CD4-positive, alpha-beta T cell treated with Interleukin-4 for 1 hour (primary cell): ENCODE measurements around the gene ZNF469.
"Not testable (repeated sequence)": the region's sequence is repeated elsewhere in the genome, so short reads cannot be mapped to it uniquely, and the experiment has no call there.

Source experiments
- DNase-seq, 2 donors: peaks; one replicate each; pipeline ENCODE4 v3.0.0-alpha.2; 2020 to 2022

ZNF469 gene

DNA sequence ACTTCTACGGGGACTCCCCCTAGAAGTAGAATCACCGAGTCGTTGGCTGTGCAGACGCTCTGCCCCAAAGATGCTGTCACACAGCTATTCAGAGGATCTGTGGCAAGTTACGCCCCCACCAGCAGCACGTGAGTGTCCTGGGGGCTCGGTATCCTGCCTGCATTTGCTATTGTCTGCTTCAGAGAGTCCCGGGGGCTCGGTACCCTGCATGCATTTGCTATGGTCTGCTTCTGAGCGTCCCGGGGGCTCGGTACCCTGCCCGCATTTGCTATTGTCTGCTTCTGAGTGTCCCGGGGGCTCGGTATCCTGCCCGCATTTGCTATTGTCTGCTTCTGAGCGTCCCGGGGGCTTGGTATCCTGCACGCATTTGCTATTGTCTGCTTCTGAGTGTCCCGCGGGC, 23.8 kb upstream of the ZNF469 start:
- no peak for DNase-seq

GRCh38 chr16:88360401-88360800, 22.4 kb upstream of the ZNF469 start:
- not testable (repeated sequence) for DNase-seq

DNA sequence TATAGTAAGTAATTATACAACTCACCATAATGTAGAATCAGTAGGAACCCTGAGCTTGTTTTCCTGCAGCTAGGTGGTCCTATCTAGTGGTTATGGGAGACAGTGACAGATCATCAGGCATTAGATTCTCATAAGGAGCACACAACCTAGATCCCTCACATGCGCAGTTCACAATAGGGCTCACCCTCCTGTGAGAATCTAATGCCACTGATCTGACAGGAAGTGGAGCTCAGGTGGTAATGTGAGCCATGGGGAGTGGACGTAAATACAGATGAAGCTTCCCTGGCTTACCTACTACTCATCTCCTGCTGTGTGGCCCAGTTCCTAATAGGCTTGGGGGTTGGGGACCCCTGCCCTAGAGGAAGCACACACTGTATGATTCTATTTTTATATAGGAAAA, 21.8 kb upstream of the ZNF469 start:
- DNase-seq, result no peak

DNA sequence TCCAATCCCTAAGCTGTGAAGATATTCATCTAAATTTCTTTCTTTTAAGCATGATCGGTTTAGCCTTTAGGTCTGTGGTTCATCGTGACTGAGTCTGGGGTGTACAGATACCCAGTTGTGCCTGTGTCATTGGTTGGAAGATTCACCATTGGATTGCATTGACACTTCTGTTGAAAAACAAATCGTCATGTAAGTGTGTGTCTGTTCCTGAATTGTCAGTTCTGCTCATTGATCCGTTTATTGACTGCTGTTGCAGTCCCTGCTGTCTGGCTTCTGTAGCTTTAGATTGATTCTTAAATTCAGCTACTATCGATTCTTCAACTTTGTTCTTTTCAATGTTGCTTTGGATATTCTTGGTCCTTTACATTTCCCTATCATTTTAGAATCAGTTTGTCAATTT, 21.0 kb upstream of the ZNF469 start:
- no peak for DNase-seq

- no peak for DNase-seq
Measured at GRCh38 chr16:88363239-88363891, 19.4 kb upstream of the ZNF469 start.

DNA sequence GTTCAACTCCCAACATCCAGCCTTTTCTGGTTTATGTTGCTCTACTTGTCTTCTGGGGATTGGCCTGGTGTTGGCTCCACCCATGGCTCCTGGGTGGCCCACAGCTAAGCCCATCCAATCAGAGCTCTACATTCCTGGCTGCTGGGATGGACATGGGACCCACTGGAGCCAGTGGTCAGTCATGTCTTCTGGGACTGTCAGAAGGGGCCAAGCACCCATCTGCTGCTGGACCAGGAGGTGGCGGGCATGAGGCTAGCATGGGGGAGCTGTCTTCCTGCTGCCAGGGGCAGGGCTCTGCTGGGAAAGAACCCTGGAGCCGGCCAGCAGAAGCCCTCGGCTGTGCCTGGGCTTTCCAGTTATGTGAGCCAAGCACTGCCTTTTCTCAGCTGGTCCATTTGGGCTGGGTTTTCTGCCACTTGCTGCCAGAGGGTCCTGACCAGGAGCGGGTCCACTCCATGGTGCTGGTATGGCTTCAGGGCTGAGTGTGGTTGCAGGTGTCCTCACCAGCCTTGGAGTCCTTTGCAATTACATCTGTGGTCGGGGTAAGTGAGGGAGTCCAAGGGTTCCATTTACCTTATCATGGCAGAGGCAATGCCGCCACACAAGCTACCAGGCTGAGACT, 17.4 kb upstream of the ZNF469 start:
- DNase-seq, result no peak

DNA sequence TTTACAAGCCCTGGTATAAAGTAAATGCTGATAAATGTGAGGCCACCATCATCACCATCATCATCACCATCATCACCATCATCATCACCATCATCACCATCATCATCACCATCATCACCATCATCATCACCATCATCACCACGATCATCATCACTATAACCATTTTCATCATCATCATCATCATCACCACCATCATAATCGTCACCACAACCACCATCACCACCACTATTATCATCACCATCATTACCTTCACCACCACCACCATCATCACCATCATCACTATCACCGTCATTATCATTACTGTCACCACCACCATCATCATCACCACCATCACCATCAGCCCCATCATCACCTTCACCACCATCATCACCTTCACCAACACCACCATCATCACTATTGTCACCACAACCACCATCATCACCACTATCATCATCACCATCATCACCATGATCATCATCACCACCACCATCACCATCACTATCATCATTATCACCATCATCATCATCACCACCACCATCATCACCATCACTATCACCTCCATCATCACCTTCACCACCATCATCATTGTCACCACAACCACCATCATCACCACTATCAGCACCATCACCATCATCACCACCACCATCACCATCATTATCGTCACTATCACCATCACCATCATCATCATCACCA, 16.6 kb upstream of the ZNF469 start:
- no peak for DNase-seq

- no peak for DNase-seq
Measured at GRCh38 chr16:88366704-88367047, 16.1 kb upstream of the ZNF469 start.

- DNase-seq, result no peak
Measured at GRCh38 chr16:88367560-88367959, 15.2 kb upstream of the ZNF469 start.

GRCh38 chr16:88368036-88368435, 14.7 kb upstream of the ZNF469 start:
- no peak for DNase-seq

GRCh38 chr16:88368994-88369393, 13.8 kb upstream of the ZNF469 start:
- no peak for DNase-seq

DNA sequence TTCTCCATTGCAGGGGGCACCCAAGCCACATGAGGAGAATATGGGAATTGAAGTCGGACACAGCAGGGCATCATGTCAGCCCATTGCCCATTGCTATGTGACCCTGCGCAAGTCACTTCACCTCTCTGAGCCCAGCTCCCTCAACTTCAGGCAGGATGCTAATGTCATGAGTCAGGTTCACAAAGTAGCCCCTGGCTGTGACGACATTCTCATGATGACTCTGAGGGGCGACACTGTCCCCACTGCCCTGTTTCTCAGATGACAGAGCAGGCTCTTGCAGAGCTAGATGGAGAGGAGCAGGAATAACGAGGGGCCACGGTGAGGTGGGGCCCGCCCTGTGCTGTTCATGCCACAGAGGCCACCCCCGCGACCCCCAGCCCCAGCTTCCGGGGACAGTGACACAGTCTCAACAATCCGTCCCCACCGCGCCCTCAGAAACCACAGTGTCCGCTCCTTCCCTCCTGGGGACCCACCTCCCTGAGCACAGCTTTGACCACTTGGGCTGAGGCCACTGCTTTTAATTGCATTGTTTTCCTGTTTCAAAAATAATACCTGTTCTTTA, 13.2 kb upstream of the ZNF469 start:
- DNase-seq, result no peak

DNA sequence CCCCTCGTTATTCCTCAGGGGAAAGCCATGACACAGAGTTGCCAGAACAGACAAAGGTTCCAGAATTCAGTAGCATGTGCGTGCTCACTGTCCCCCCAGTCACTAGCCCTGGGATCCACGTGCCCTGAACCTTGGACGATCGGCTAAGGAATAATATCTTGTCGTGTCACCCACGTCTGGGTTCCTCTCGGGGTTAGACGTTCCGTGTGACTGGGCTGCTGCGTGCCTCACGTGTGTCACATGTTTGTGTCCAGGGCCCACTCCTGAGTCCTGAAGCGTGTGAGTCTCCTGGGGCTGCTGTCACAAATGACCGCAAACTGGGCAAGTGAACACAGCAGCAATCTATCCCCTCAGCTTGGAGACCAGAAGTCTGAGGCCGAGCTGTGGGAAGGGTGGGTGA, 12.4 kb upstream of the ZNF469 start:
- no peak for DNase-seq

DNA sequence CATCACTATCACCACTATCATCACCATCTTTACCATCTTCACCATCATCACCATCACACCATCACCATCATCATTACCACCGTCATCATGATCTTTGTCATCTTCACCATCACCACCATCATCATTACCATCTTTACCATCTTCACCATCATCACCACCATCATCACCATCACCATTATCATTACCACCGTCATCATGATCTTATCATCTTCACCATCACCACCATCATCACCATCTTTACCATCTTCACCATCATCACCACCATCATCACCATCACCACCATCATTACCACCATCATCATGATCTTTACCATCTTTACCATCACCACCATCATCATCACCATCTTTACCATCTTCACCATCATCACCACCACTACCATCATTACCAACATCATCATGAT, 10.2 kb upstream of the ZNF469 start:
- DNase-seq, result no peak

GRCh38 chr16:88373211-88373610, 9.5 kb upstream of the ZNF469 start:
- DNase-seq, result no peak

GRCh38 chr16:88373927-88374492, 8.7 kb upstream of the ZNF469 start:
- no peak for DNase-seq

DNA sequence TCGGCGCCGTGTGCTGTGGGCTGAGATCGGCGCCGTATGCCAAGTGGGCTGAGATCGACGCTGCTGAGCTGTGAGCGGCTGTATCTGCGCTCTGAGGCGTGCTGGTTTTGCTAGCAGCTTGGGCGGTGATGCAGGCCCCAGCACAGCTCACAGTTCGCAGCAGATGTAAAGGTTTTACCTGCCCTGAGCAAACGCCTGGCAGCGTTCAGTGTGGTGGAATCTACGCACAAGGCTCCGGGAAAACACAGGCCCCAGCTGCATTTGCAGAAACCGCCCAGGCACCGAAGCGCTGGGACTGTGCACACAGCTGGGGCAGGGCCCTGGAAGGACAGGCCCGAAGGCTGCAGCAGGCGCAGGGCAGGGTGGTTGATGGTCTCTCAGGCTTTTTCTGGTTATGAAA, 8.0 kb upstream of the ZNF469 start:
- no peak for DNase-seq

- no peak for DNase-seq
Measured at GRCh38 chr16:88375236-88375975, 7.4 kb upstream of the ZNF469 start.

DNA sequence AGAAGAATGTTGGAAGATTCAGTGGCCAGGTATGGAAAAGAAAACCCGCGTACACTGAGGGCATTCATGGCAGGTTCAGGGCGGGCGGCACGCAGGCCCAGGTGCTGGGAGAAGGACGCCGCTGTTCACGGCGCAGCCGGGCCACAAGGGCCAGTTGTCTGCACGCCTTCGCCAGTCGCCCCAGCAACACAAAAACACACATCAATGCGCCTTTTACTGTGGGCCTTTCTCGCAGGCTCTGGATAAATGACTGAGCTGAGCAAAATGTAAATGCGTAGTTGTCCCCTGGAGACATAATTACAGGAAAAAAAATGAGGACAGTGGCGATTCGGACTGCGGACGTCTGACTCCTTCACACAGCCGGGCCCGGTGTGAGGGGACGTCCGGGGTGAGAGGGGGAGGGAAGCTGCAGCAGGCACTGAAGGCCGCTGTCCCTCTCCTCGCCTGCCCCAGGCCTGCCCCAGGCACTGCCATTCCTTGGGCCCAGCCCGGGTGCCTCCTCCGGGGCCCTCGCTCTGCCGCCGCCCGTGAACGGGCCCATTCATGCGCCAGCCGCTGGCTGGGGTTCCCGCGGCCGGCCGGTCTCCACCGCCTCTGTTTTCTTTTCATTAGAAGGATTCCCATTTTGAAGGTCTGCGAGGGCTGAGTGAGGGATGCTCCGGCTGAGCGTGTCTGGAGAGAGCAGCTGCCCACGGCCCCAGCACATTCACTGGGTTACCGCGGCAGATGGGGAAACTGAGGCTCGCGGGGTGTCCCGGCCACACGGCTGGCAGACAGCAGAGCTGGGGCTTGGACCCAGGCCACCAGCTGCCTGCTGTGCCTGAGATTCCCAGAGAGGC, 6.5 kb upstream of the ZNF469 start:
- no peak for DNase-seq

DNA sequence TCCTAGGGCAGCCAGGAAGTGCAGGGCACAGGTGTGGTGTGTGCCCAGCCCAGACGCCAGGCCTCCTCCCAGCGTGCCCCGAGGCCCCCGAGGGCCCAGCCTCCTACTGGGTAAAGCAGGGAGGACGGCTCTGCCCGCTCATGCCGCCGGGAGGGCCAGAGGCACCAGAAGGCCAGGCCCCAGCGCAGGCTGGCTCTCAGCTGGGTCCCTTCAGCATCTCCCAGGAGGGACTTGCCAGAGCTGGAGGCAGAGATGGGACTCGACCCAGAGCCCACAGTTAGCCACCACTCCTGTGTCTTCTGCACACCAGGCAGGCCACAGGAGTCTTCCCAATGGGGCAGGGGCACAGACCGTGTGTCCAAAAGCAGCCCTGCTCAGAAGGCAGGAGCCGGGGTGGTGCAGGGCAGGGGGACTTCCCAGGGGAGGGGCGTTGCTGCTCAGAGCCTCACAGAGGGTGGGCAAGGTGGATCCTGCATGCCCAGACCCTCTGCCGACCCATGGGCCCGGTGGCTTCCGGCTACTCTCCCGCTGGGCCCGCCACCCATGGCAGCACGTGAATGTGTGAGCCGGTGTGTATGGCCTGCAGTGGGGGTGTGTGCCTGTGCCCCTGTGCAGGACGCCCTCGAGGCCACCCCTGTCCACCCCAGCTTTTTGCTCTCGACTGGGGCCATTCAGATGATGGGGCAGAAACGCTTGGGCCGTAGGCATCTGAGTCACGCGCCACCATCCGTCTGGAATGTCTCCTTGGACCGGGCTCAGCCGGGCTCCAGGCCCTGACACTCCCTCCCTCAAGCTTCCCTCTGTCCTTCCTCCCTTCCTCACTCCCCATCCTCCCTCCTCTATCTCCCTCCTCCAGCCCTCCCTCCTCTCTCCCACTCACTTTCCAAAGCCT, 5.7 kb upstream of the ZNF469 start:
- DNase-seq, result no peak

- no peak for DNase-seq
Measured at GRCh38 chr16:88377961-88378360, 4.8 kb upstream of the ZNF469 start.
